Smooth muscle cell (in vitro differentiated cells): ENCODE data around the gene GEN1. TPM values are rescaled to one million over a fixed set of nuclear protein-coding genes. Genes with fewer than 3 reads are reported as not detected.
A peak's percentile ranks its signal among the peaks of the same experiment; 100 is the strongest.

Source experiments
- DNase-seq: peaks from one replicate; lab custom pipeline; 2025; ENCODE audit not compliant: unreplicated experiment; lab: John Stamatoyannopoulos, UW
- H2AFZ ChIP-seq: fragments of 200-600 bp; sonication (generic); 2 replicates; pipeline ENCODE4 v1.6.0; 2016; ENCODE audit warnings: antibody characterized with exemption, low read depth, mild to moderate bottlenecking
- H3F3A ChIP-seq: fragments of 200-600 bp; sonication (generic); 2 replicates; pipeline ENCODE4 v1.6.0; 2017; ENCODE audit warnings: antibody characterized with exemption, low read depth
- H3K27ac ChIP-seq: fragments of 200-600 bp; sonication (generic); 2 replicates; pipeline ENCODE4 v1.5.1; 2016; ENCODE audit warnings: low read depth, mild to moderate bottlenecking
- H3K27me3 ChIP-seq: fragments of 200-600 bp; sonication (generic); 2 replicates; pipeline ENCODE4 v1.6.1; 2016; ENCODE audit warnings: low read depth, mild to moderate bottlenecking
- H3K36me3 ChIP-seq: fragments of 200-600 bp; sonication (generic); 2 replicates; pipeline ENCODE4 v1.5.1; 2016; ENCODE audit warnings: low read depth
- H3K4me1 ChIP-seq: fragments of 200-600 bp; sonication (generic); 2 replicates; pipeline ENCODE4 v1.5.1; 2016; ENCODE audit warnings: low read depth
- H3K4me2 ChIP-seq: fragments of 200-600 bp; sonication (generic); 2 replicates; pipeline ENCODE4 v1.6.0; 2016; ENCODE audit warnings: mild to moderate bottlenecking
- H3K4me3 ChIP-seq: fragments of 200-600 bp; sonication (generic); 2 replicates; pipeline ENCODE4 v1.5.1; 2016; ENCODE audit warnings: mild to moderate bottlenecking
- H3K79me2 ChIP-seq: fragments of 200-600 bp; sonication (generic); 2 replicates; pipeline ENCODE4 v1.6.0; 2016; ENCODE audit warnings: low read depth, mild to moderate bottlenecking
- H3K9ac ChIP-seq: fragments of 200-600 bp; sonication (generic); 2 replicates; pipeline ENCODE4 v1.6.0; 2016; ENCODE audit warnings: low read depth
- H3K9me3 ChIP-seq: fragments of 200-600 bp; sonication (generic); replicated peaks from 2 replicates; pipeline ENCODE4 v1.5.1; 2016; ENCODE audit warnings: low read depth
- H4K20me1 ChIP-seq: fragments of 200-600 bp; sonication (generic); 2 replicates; pipeline ENCODE4 v1.6.0; 2016; ENCODE audit warnings: low read depth
- WGBS: methylation state at CpG from one replicate; pipeline ENCODE4 v1.1.7; 2016; ENCODE audit warnings: low lambda C conversion rate; 5-methylcytosine and 5-hydroxymethylcytosine counted together
- polyA plus RNA-seq: library from polyadenylated mRNA; unstranded; fragments of >200 nt; fragmentation: Nextera tagmentation; extraction: Ambion mirVana; gene quantifications from 2 replicates; pipeline ENCODE4 v1.2.1, GENCODE V29; 2016
- total RNA-seq: library from RNA; depleted of rRNA; stranded (reverse); fragments of >200 nt; gene quantifications from 2 replicates; pipeline ENCODE4 v1.2.3, GENCODE V29; 2014
- TF ChIP-seq, protein P1 (sequence below): fragments of 200-600 bp; sonication (generic); IDR thresholded peaks from 2 replicates; pipeline ENCODE4 v1.5.1; 2017; ENCODE audit warnings: borderline replicate concordance, mild to moderate bottlenecking, antibody characterized with exemption; ENCODE audit not compliant: insufficient read depth, poor library complexity, severe bottlenecking

The GEN1 gene
- total and polyA plus RNA-seq, 2 experiments from 2014 or later, result 1.1 to 6.7 TPM

DNA sequence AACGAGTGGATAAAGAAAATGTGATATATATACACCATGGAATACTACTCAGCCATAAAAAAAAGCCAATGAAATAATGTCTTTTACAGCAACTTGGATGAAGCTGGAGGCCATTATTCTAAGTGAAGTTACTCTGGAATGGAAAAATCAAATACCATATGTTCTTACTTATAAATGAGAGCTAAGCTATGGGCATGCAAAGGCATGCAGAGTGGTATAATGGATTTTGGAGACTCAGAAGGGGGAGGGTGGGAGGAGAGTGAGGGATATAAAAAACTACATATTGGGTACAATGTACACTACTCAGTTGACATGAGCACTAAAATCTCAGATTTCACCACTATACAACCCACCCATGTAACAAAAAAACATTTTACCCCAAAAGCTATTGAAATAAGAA, 60.7 kb downstream of the GEN1 start:
- H3K9ac ChIP-seq, result no peak overlapping the region
- peaks cover 32% of the 10 kb centered on the region for H3K4me1 ChIP-seq
- no peaks in the 10 kb centered on the region for H3K79me2 ChIP-seq
- no peaks in the 10 kb centered on the region for H3K36me3 ChIP-seq
- H3K27me3 ChIP-seq, result no peaks in the 10 kb centered on the region
- 97% methylated on average over 1 of the region's 1 CpG for WGBS
- TF ChIP-seq, protein P1, sequence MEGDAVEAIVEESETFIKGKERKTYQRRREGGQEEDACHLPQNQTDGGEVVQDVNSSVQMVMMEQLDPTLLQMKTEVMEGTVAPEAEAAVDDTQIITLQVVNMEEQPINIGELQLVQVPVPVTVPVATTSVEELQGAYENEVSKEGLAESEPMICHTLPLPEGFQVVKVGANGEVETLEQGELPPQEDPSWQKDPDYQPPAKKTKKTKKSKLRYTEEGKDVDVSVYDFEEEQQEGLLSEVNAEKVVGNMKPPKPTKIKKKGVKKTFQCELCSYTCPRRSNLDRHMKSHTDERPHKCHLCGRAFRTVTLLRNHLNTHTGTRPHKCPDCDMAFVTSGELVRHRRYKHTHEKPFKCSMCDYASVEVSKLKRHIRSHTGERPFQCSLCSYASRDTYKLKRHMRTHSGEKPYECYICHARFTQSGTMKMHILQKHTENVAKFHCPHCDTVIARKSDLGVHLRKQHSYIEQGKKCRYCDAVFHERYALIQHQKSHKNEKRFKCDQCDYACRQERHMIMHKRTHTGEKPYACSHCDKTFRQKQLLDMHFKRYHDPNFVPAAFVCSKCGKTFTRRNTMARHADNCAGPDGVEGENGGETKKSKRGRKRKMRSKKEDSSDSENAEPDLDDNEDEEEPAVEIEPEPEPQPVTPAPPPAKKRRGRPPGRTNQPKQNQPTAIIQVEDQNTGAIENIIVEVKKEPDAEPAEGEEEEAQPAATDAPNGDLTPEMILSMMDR, result no peak
- H3K9me3 ChIP-seq, result no peaks in the 10 kb centered on the region
- DNase-seq, result no peak
- H2AFZ ChIP-seq, result no peak overlapping the region
- H3K4me3 ChIP-seq, result no peak overlapping the region
- H4K20me1 ChIP-seq, result no peaks in the 10 kb centered on the region
- H3K4me2 ChIP-seq, result peak overlapping the region; percentile 65
- peak overlapping the region; percentile 94 for H3K27ac ChIP-seq
- H3F3A ChIP-seq, result peaks cover 19% of the 10 kb centered on the region

DNA sequence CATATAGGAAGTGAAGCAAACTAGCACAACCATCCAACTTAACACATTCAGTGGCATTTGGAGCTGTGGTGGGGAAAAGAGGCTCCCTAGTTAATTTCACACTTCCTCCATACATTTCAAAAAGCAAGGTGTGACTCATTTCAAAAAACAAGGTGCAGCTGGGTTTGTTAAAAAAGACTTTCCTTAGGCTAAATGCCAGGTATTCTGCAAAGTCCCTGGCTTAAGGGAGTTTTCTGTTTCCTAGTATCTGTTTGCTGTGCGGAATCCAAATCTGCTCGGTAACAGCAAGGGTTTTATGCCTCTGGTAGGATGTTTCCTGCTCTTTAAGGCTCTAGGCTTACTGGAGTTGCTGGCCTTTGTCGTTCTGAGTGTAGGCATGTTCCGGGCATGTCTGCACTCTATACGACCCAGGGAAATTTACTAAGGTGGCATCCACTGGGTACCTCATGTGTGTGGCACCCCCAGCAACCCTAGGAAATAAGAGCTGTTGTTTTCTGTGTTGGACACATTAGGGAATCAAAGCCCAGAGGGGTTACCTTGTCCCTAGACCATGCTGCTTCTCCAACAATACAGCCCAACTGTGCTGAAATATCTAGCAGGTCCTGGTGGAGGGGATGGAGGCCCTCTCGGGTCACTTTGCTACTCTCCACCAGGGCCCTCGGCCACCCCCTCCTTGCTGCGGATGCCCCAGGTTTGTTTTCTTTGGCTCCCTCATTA, 61.7 kb downstream of the GEN1 start:
- Histone ChIP-seq H3K9ac (peak overlapping the region; percentile 43), H3K27me3 (no peaks in the 10 kb centered on the region), H2AFZ (peak overlapping the region; percentile 81), H3K4me2 (peak overlapping the region; percentile 15), H3K4me1 (peaks cover 32% of the 10 kb centered on the region), H3K4me3 (no peak overlapping the region), H3K9me3 (no peaks in the 10 kb centered on the region), H3K27ac (peak overlapping the region; percentile 78), H4K20me1 (no peaks in the 10 kb centered on the region), H3K79me2 (no peaks in the 10 kb centered on the region), H3F3A (peaks cover 19% of the 10 kb centered on the region), H3K36me3 (no peaks in the 10 kb centered on the region)
- 48% methylated on average over 8 of the region's 8 CpGs for WGBS
- TF ChIP-seq, protein P1, result no peak
- no peak for DNase-seq

DNA sequence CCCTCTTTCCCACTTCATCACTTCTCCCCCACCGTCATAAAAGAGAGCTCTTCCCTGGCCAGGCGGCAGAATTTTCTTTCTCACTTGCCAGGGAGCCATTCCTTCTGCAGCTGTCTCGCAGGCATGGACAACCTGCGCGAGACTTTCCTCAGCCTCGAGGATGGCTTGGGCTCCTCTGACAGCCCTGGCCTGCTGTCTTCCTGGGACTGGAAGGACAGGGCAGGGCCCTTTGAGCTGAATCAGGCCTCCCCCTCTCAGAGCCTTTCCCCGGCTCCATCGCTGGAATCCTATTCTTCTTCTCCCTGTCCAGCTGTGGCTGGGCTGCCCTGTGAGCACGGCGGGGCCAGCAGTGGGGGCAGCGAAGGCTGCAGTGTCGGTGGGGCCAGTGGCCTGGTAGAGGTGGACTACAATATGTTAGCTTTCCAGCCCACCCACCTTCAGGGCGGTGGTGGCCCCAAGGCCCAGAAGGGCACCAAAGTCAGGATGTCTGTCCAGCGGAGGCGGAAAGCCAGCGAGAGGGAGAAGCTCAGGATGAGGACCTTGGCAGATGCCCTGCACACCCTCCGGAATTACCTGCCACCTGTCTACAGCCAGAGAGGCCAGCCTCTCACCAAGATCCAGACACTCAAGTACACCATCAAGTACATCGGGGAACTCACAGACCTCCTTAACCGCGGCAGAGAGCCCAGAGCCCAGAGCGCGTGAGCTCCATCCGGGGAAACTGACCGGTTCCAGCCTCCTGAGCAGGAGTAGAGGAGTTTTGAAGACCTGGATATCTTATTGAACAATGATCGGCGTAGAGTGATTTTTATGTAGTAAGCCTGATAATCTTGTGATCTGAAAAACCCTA, 62.7 kb downstream of the GEN1 start, which contains the start of gene MSGN1:
MSGN1 (plus strand) TSS at position 65 of the 850 bp plus-strand sequence; CDS start at position 124, 59 bp downstream.
- H3K4me3 ChIP-seq, result no peak within 1 kb of the TSS
- H3K27ac ChIP-seq, result peak within 1 kb of the TSS; percentile 78
- WGBS, result 95% methylated on average over 26 of the region's 26 CpGs
- TF ChIP-seq, protein P1, result no peak
- H4K20me1 ChIP-seq, result no peaks in the 10 kb centered on the region
- H3K9me3 ChIP-seq, result no peaks in the 10 kb centered on the region
- peaks cover 33% of the 10 kb centered on the region for H3K4me1 ChIP-seq
- no peaks in the 10 kb centered on the region for H3K36me3 ChIP-seq
- no peaks in the 10 kb centered on the region for H3K79me2 ChIP-seq
- H3K4me2 ChIP-seq, result peak within 1 kb of the TSS; percentile 15
- H3K9ac ChIP-seq, result peak within 1 kb of the TSS; percentile 43
- peaks cover 19% of the 10 kb centered on the region for H3F3A ChIP-seq
- no peaks in the 10 kb centered on the region for H3K27me3 ChIP-seq
- DNase-seq, result no peak
- peak within 1 kb of the TSS; percentile 81 for H2AFZ ChIP-seq
